Renal pelvis (tissue), 4 donors: Measurements from ENCODE around the gene PCID2. TPM values are rescaled to one million over a fixed set of nuclear protein-coding genes. Genes with fewer than 3 reads are reported as not detected.
A peak's percentile ranks its signal among the peaks of the same experiment; 100 is the strongest.

Experiments
- DNase-seq: peaks from one replicate; pipeline ENCODE4 v3.0.0-alpha.2; 2013
- polyA plus RNA-seq, 3 donors: library from polyadenylated mRNA; unstranded; fragments of 120-200 nt; gene quantifications; one replicate each; pipeline ENCODE4 v1.2.1, GENCODE V29; 2013; ENCODE audit not compliant: insufficient read length in 3 of 3

Gene PCID2
- polyA plus RNA-seq, 3 donors, result 56.9 to 80.4 (median 64.4) TPM

DNA sequence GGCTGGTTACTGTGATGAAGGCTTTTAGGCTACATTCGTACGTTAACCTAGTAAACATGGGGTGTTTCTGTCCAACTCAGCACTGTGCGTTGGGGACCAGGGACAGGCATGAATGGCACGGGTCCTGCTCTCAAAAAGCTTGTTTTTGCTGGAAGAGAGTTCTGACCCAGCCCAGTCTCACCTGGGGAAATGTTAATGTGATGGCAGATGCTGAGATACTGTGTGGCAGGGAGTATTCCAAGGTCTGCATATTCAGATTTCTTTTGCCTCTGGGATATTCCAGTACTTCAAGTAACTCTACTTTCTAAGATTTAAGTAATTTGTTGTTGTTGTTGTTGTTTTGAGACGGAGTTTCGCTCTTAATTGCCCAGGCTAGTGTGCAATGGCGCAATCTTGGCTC lies 14.6 kb upstream of the PCID2 start:
- no peak for DNase-seq

DNA sequence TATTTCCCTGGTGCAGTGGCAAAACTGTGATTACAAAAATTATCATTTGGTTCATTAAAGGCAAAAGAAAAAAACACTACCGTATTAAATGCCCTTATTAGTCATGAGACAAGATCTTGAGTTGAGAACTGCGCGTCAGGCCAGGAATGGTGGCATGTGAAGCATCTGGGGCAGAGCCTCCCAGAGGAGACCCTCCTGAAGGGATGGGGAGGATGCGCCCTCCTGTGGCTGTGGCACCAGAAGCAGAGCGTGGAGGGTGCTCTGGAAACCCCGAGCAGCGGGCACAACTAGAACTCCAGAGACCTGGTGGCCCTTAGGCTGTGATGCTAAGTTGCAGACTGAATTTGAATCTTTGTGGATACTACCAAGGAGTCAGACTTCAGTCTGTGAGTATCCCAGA lies 12.4 kb upstream of the PCID2 start:
- DNase-seq, result no peak

DNA sequence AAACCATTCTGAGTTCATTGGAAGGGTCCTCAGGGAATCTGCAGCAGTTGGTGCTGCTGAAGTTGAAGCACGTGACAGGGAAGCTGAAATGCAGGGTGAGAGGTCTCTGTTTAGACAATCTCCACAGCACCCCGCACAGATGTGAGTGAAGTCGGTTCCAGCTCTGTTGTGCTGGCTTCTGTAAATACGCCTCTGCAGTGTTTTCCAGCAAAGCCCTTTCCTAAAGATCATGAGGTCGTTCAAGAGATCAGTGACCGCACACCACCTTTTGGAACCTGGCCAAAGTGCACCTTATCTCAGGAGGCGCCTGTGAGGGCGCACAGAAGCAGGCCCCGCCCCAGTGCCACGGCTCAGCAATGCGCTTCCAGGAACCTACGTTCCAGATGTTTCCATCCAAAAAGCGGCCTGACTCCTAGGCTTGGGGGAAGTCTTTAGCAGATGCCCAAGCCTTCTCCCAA lies 11.7 kb upstream of the PCID2 start:
- no peak for DNase-seq

DNA sequence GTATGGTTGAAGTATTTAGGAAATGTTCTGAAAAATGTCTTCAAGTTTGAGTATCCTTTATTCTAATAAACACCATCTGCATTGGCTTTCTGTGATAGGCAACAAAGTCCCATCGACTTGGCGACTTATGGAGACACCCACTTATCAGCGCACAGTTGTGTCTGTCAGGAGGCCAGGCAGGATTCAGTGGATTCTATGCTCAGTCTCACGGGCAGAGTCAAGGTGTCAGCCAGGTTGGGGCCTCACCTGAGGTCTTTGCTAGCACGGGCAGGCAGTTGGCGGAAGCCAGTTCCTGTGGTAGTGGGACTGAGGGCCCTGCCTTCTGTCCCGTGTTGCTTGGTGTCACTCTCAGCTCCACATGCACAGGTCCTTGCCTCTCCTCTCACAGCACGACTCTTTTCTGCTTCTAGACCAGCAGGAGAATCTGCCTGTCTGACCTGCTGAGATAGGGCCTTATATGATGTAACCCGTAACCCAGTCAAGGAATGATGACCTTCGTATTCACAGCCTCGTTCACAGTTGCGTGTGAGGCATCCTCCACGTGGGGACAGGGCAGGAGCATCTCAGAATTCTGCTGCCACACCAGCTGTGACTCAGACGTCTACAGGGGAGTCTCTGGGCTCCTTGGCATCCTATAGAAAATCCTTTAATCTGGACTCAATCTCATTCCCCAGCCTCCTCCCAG lies 10.9 kb upstream of the PCID2 start:
- no peak for DNase-seq

DNA sequence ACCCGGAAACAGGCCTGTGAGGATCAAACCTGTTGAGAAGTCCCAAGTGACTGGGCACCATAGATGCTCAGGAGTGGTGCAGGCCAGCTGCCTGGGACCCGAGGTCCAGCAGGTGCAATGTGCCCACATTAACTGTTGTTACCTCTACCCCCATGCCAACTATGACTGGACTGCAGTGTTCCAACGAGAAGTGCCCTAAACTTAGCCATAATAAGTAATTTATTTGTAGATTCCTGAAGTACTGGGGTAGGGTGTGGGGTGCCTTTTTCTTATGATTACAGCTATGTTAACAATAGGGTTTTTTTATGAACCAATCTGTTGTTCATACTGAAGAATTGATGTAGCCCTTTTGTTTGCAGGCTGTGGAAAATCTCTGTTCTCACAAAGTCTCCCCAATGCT lies 10.1 kb upstream of the PCID2 start:
- DNase-seq, result no peak

DNA sequence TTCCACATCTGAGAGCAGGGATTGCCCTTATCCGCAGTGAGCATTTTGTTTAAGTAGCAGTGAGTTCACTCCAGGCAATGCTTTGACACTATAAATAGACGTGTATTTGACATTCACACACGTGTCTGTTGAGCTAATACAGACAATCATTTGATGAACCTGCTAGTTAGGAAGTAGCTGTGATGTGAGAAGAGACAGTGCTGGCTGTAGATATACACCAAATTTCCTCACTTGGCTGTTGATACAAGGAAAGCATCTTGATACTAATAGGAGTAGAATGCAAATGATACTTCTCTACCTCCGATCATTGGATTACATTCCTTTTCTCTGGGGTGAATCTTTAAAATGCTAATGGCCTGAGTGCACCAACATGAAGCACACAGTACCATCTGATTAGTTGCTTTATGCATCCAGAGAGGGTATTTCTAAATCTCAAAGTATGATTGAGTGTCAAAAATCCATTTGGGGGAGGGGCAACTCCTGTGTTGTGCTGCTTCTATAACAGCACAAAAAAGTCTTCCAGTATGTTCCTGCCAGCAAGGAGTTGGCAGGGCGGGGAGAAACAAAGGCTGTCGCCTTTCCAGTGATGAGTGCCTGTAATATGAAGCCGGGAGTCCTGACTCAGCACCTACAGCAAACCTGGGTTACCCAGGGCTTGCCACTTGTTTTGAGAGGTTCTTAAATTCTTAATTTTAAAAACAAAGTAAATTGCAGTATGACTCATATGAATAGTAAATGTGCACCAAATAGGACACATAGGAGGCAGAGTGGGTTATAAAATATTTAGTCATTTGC lies 8.0 kb upstream of the PCID2 start:
- no peak for DNase-seq

DNA sequence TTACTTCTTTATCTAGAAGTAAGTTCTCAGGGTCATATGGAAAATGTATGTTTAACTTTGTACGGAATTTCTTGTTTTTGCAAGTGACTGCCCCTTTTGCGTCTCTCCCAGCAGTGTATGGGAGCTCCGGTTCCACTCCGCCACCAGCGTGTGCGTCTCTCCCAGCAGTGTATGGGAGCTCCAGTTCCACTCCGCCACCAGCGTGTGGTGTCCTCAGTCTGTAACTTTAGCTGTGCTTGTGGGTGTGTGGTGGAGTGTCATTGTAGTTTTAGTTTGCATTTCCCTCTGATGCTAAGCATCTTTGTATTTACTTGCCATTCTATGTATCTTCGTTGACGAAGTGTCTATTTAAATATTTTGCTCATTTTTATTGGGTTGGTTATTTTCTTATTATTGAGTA lies 3.3 kb upstream of the PCID2 start:
- no peak for DNase-seq

DNA sequence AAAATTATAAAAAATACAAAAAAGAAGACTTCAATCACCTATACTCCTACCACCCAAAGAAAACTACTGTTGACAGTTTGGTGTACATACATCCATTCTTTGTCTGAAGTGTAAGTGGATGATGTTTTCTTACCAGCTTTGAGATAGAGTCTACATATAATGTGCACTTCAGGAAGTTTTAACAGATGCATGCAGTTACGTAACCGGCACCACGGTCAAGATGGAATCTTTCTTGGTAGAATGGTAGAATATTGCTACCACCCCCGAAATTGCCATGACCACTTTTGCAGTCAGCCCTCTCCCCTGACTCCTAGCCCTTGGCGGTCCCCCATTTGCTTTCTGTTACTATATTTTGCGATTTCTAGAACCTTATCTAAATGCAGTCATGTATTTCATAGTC lies 2.4 kb upstream of the PCID2 start:
- no peak for DNase-seq

DNA sequence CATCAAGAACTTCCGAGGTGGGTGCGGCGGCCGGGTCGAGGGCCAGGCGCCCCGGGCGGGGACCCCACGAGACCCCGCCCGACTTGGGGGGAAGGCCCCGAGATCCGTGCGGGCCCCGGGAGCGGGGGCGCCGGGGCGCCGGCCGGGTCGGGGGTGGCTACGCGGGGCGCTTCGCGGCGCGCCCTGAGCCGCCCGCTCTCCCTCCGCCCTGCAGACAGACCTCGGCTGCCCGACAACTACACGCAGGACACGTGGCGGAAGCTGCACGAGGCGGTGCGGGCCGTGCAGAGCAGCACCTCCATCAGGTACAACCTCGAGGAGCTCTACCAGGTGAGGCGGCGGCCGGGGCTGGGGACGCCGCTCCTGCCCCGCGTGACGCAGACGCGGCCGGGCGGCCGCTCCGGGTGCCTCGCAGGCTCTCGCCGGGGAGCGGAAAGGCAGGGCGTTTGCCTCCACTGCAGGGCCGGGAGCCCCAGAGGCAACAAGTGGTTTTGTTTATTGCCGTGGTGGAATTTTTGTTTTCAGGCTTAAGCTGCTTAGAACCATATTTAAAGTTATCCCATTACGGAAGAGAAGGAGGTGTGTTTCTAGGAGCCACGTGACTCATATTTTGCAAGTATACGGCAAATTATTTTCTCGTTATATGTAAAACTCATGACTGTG lies 1.4 kb upstream of the PCID2 start:
- peak; percentile 38 for DNase-seq

DNA sequence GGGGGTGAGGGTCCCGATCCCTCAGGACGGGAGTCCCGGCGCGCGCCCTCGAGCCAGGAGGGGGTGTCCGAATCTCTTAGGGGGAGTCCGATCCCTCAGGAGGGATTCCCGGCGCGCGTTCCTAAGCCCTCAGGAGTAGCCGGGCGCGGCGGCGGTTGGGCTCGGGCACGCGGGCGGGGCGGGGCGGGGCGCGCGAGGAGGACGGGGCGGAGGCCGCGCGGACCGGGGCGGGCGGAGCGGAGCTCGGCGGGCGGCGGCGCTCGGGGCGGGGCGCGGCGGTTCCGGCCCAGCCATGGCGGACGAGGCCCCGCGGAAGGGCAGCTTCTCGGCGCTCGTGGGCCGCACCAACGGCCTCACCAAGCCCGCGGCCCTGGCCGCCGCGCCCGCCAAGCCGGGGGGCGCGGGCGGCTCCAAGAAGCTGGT lies 878 bp upstream of the PCID2 start, which contains the start of gene CUL4A:
TSS of gene CUL4A (plus strand) at position 278 of the 423 bp plus-strand sequence. CDS start at position 293, 15 bp downstream.
- DNase-seq, result peak; percentile 79

DNA sequence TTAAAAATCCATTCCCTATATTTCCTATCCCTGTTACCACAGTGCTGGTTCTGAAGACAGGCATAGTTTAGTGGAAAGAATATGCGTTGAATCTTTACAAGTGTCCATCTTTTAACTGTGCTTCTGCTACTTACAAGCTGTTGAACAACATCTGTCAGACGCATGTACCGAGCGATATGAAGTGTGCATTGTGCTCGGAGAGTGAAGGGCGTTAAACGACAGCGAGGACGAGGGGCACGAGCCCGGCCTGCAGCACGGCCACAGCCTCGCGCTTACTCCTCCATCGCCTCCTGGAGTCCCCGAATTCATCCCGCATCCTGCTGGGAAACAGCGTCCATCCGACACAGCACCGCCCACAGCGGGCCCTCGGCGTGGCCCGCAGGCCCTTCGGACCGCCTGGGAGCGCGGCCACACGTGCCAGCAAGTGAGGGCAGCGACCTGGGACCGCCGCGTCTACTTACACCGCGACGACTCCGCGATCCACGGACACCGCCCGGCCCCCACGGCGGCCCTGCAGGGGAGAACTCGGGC lies 514 bp downstream of the PCID2 start:
- peak; percentile 28 for DNase-seq

DNA sequence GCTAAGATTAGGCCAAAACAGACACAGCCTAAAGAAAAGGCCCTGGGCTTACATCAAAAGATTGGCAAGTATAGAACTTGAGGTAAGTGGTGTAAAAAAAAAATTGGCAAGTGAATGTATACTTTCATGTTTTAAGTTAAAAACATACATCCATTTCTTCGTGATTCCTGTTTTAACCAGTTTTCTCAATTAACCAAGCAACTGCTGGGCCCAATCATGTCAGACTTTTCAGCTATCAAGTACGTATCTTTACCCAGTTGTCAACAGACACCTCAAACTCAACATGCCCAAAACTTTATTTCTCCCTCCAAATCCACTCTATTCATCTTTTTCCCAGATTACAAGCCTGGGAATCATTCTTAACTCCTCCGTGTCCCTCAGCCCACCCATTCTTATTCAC lies 1.0 kb downstream of the PCID2 start:
- DNase-seq, result no peak

DNA sequence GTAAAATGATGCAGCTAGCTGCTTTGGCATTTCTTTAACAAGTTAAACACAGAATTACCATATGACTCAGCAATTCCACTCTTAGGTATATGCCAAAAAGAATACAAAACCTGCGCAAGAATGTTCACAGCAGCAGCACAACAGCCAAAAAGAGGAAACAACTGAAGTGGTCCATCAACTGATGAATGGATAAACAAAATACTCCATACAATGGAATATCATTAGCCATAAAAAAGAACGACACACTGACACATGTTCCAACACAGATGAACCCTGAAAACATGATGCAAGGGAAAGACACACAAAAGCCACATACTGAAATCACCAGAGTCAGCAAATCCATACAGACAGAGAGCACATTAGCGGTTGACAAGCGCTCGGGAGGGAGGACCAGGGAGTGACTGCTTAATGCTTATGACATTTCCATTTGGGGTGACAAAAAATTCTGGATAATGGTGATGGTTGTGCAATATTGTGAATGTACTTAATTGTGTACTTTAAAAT lies 3.0 kb downstream of the PCID2 start:
- no peak for DNase-seq

DNA sequence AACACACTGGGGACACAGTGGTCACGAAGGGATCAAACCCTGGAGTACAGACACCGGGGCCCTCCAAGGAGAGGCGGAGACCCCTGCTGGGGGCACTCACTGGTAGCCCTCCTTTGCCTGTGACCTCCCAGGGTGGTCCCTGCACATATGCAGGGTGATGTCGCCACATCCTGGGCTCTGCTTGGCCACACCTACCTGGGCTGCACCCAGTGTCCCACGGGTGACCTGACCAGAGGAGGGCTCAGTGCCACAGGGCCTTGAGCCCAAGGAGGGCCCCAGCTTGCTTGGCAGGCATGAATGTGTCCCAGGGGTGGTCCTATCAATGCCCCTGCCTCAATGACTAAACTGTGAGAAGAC lies 4.1 kb downstream of the PCID2 start:
- no peak for DNase-seq

DNA sequence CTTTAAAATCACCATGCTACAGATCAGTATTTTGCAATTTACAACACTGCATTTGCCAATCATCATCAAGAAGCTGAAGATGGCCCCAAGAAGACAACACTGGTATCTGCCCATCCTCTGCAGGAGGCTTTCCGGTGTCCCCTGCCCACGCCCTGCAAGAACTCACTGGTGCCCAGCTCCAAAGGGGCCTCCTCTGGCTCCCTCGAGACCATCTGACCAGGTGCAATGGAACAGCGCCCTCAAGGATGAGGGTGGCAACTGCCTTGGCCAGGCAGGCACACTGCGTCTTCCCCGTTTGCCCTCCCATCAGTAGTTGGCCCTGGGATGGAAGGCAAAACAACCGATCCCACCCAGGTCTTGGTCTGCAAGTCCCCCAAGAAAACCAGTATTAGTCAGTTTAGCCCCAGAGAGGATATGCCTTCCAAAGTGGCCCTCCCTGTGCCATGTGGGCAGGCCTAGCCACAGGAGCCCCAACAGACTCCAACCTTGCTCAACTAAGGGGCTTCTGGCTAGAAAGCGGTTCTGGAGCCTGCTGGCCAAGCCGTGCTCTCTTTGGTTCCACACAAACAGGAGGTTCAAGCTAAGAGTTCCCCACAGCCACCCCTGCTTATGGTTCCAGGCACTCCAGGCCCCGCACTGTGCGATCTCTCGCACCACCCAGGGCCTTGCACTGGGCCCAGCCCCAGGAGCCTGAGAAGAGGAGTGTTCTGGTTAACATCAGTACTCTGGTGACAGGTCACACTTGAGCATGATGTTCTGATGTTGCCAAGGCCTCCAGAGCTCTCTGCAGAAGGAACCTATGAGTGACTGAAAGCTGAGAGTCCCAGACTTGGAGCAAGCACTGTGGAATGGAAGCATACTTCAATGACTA lies 4.7 kb downstream of the PCID2 start:
- DNase-seq, result no peak

DNA sequence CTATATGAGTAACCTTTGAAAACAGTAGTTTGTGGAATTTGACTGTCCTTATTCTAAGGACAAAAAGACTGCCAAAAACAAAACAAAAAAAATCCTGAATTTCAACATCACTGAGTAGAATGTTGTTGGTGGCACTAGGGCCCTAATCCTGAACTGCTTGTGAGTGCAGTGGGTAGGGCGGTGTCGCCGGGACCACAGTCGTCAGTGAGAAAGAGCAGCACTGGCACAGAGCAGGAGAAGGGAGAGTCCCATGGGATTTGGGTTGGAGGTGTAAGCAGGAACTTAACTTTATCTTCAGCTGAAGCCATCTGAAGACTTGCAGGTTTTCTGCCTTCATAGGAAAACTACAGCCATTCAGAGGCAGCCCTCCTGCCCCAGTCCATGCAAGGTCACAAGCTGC lies 5.6 kb downstream of the PCID2 start:
- DNase-seq, result no peak

DNA sequence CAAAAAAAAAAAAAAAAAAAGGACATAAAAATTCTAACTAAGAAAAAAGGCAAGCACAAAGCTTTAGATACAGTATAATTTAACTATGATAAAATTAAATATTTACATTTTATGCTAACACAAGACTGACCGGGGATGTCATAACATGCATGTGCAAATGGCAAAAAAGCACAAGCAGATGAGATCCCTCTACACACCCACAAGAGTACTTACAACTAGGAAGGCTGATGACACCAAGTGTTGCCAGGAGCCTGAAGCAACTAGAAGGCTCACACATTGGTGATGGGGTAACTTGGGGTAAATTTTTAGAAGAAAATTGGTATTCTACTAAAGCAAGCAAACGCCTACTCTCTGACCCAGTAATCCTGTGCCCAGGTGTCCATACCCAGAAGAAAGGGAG lies 6.7 kb downstream of the PCID2 start:
- DNase-seq, result no peak

DNA sequence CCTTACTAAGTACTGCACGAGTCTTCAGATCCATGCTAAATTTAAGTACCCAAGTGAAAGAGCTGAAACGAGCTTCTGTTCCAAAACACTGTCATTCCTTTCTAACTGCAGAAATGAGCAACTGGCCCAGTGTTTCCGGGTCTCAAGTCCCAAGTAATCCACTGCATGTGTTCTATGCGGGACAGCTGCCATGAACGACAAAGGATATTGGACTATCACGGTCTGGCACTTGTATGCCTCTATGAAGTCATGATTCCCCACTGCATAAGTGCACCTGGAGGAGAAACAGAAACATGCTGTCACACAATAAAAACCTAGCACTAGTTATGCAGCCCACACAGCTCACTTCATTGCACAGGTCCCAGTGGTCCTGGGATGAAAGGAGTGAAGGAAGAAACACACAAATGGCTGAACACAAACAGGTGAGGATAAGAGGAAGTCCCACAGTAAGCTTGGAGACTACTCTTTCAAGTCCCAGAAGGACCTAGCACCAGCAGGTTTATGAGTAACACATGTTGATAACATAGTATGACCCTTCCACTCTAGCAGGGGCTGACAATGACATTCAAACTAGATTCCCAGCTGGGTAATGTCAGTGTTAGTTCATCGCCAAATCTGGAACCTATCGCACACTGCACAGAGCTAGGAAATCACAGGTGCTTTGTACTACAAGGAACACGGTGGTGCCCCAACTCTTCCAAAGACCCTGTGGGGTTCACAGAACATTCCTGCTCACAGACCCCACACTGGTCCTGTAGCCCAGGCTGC lies 11.3 kb downstream of the PCID2 start:
- DNase-seq, result no peak

DNA sequence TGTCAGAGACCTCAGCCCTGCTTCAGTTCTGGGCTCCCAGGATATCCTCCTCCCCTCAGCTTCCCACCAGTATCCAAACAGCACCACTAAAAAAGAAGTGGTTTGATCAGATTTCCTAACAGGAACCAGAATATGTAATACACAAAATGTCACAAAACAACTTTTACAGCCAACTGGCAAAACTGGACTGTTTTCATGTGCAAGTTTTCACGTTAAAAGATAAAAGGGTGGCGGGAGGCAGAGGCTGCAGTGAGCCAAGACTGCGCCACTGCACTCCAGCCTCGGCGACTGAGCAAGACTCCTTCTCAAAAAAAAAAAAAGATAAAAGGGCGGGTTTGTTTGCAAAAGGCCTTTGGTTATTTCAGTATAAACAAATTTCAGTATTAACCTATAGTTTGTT lies 13.1 kb downstream of the PCID2 start:
- no peak for DNase-seq

DNA sequence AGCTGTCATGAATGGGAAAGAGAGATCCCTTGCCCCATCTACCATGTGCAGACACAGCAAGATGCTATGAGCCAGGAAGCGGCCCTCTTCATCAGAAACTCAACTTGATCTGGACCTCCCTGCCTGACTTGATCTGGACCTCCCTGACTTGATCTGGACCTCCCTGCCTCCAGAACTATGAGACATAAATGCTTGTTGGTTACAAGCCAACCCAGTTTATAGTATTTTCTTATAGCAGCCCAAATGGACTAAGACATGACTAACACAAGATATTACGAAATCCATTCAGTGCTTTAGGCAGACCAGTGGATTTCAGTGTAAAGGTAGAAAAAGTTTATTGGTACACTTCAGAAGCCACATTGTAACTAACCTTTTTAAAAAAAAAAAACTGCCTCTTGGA lies 15.6 kb downstream of the PCID2 start:
- DNase-seq, result no peak

DNA sequence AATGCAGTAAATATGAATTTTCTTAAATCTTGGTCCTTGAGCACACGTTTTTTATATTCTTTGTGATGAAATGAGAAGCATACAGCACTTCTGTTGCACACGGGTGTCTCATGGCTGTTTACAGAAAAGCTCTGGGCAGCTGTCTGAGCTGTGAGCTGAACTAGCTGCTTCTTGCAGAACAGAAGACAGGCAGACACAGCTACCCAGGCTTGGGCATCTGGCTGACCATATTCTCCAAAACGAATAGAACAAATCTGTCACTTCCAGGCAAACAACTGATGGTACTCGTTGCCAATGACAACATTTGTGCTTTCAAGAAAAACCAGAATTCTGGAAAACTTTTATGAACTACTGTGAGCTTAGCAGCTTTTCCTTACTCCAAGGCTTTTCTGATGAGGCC lies 16.2 kb downstream of the PCID2 start:
- no peak for DNase-seq
